GM12878 (cell line): Measurements from ENCODE around the gene MB21D2. TPM values are rescaled to one million over a fixed set of nuclear protein-coding genes. Genes with fewer than 3 reads are reported as not detected.

ENCODE experiments used
- ATF2 ChIP-seq: IDR thresholded peaks from 2 replicates; pipeline ENCODE4 v1.6.1; 2012; ENCODE audit warnings: low read length, inconsistent platforms
- BRCA1 ChIP-seq: IDR thresholded peaks from 2 replicates; pipeline ENCODE4 v1.6.1; 2011; ENCODE audit warnings: low read depth, low read length, improper control_type of control experiment
- CBFB ChIP-seq: IDR thresholded peaks from 2 replicates; pipeline ENCODE4 v1.6.1; 2016; ENCODE audit warnings: antibody characterized with exemption, low read depth
- CREM ChIP-seq: IDR thresholded peaks from 2 replicates; pipeline ENCODE4 v1.6.1; 2014; ENCODE audit warnings: antibody characterized with exemption, low read depth
- EZH2 ChIP-seq: IDR thresholded peaks from 2 replicates; pipeline ENCODE4 v1.6.1; 2012; ENCODE audit warnings: low read depth, mild to moderate bottlenecking, control low read depth, inconsistent platforms, low read length, borderline replicate concordance; ENCODE audit not compliant: control insufficient read depth
- GATAD2B ChIP-seq: fragments of 450-650 bp; conservative IDR thresholded peaks from 2 replicates; pipeline ENCODE4 v1.6.1; 2017; ENCODE audit warnings: low read depth, mild to moderate bottlenecking, moderate library complexity
- HDAC2 ChIP-seq: fragments of 200-600 bp; sonication (generic); IDR thresholded peaks from 2 replicates; pipeline ENCODE4 v1.6.1; 2017
- MEF2B ChIP-seq: fragments of 450-650 bp; IDR thresholded peaks from 2 replicates; pipeline ENCODE4 v1.6.1; 2018; ENCODE audit warnings: mild to moderate bottlenecking, moderate library complexity; ENCODE audit not compliant: partially characterized antibody, poor library complexity, severe bottlenecking
- MLLT1 ChIP-seq: fragments of 450-650 bp; IDR thresholded peaks from 2 replicates; pipeline ENCODE4 v1.6.1; 2016; ENCODE audit warnings: mild to moderate bottlenecking
- TCF3 ChIP-seq: IDR thresholded peaks from 2 replicates; pipeline ENCODE4 v1.6.1; 2012; ENCODE audit warnings: low read depth, mild to moderate bottlenecking, low read length, borderline replicate concordance; ENCODE audit not compliant: insufficient read depth
- ZNF687 ChIP-seq: fragments of 450-650 bp; IDR thresholded peaks from 2 replicates; pipeline ENCODE4 v1.6.1; 2017; ENCODE audit warnings: mild to moderate bottlenecking, moderate library complexity
- polyA plus RNA-seq, 11 experiments: library from polyadenylated mRNA; depleted of rRNA in 4 of 11; unstranded in 6 of 11; stranded (reverse) in 5 of 11; fragments of >200 nt; fragmentation: Nextera tagmentation in 4 of 11; fragmentation: Illumina TruSeq in 1 of 11; extraction: Ambion mirVana in 4 of 11; extraction: Trizol in 1 of 11; gene quantifications; 1 replicate in 1 of 11; 2 replicates in 10 of 11; pipeline versions ENCODE4 v1.2.1 to v1.2.3, GENCODE V29; 2011 to 2016; ENCODE audit warnings: inconsistent platforms in 2 of 11, missing spikeins in 2 of 11, low read depth in 1 of 11
- total RNA-seq, 4 experiments: library from RNA; depleted of rRNA in 3 of 4; stranded (reverse); fragments of >200 nt in 3 of 4; fragmentation: Illumina TruSeq in 1 of 4; extraction: Trizol in 1 of 4; gene quantifications; 2 replicates each; pipeline versions ENCODE4 v1.2.1 to v1.2.3, GENCODE V29; 2013 to 2021
- TF ChIP-seq, protein P1 (sequence below): fragments of 450-650 bp; formaldehyde crosslinking; IDR thresholded peaks from 2 replicates; pipeline ENCODE4 v1.5.0; 2022; ENCODE audit warnings: mild to moderate bottlenecking, missing genetic modification characterization

Gene MB21D2
- total and polyA plus RNA-seq, 10 of the 15 experiments (the other 5 are each of a cell fraction or from before 2014, with no cell fraction given), result 7.9 to 21.2 (median 15.3) TPM

GRCh38 chr3:192881159-192881786 is 36.4 kb downstream of the MB21D2 start (continued):
- no peak; the same call in 1 of the 2 replicates for TF ChIP-seq ATF2
- TF ChIP-seq BRCA1, result no peak
- TF ChIP-seq GATAD2B, result no peak
- peak; percentile 51; the same call in 1 of the 2 replicates for TF ChIP-seq MLLT1
- peak; percentile 16 for TF ChIP-seq MEF2B
- TF ChIP-seq EZH2, result no peak
- 0 out of 2 replicates have a peak, but pooled peaks have one; percentile 16 for TF ChIP-seq CBFB
- TF ChIP-seq TCF3, result no peak
- TF ChIP-seq, protein P1, sequence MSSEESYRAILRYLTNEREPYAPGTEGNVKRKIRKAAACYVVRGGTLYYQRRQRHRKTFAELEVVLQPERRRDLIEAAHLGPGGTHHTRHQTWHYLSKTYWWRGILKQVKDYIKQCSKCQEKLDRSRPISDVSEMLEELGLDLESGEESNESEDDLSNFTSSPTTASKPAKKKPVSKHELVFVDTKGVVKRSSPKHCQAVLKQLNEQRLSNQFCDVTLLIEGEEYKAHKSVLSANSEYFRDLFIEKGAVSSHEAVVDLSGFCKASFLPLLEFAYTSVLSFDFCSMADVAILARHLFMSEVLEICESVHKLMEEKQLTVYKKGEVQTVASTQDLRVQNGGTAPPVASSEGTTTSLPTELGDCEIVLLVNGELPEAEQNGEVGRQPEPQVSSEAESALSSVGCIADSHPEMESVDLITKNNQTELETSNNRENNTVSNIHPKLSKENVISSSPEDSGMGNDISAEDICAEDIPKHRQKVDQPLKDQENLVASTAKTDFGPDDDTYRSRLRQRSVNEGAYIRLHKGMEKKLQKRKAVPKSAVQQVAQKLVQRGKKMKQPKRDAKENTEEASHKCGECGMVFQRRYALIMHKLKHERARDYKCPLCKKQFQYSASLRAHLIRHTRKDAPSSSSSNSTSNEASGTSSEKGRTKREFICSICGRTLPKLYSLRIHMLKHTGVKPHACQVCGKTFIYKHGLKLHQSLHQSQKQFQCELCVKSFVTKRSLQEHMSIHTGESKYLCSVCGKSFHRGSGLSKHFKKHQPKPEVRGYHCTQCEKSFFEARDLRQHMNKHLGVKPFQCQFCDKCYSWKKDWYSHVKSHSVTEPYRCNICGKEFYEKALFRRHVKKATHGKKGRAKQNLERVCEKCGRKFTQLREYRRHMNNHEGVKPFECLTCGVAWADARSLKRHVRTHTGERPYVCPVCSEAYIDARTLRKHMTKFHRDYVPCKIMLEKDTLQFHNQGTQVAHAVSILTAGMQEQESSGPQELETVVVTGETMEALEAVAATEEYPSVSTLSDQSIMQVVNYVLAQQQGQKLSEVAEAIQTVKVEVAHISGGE (CRISPR knock-in tag), result no peak
- TF ChIP-seq HDAC2, result no peak
- TF ChIP-seq CREM, result peak; percentile 40; the same call in 1 of the 2 replicates
- no peak; the same call in 1 of the 2 replicates for TF ChIP-seq ZNF687
